ENCODE data around the gene OR1N1.

- no peak for TF ChIP-seq POLR2A (IDR thresholded peaks at IDR 0.05; ENCODE audit: low read length)
- TF ChIP-seq GATA1 (IDR thresholded peaks at IDR 0.05; ENCODE audit: low read depth, low read length) = no peak
Observed at GRCh38 chr9:122506964-122507363, 20.1 kb downstream of the OR1N1 start.

Measured in erythroblast (primary cell).